Activated CD4-positive, alpha-beta T cell treated with anti-CD3 and anti-CD28 coated beads, Interleukin-2, amount 50 U/mL, for 48 hours (primary cell): ENCODE data around the gene HSD17B10.
"Not testable (repeated sequence)": the region's sequence is repeated elsewhere in the genome, so short reads cannot be mapped to it uniquely, and the experiment has no call there.

Source experiments
- DNase-seq, 2 experiments: peaks; one replicate each; pipeline ENCODE4 v3.0.0-alpha.2; 2020

Gene HSD17B10

DNA sequence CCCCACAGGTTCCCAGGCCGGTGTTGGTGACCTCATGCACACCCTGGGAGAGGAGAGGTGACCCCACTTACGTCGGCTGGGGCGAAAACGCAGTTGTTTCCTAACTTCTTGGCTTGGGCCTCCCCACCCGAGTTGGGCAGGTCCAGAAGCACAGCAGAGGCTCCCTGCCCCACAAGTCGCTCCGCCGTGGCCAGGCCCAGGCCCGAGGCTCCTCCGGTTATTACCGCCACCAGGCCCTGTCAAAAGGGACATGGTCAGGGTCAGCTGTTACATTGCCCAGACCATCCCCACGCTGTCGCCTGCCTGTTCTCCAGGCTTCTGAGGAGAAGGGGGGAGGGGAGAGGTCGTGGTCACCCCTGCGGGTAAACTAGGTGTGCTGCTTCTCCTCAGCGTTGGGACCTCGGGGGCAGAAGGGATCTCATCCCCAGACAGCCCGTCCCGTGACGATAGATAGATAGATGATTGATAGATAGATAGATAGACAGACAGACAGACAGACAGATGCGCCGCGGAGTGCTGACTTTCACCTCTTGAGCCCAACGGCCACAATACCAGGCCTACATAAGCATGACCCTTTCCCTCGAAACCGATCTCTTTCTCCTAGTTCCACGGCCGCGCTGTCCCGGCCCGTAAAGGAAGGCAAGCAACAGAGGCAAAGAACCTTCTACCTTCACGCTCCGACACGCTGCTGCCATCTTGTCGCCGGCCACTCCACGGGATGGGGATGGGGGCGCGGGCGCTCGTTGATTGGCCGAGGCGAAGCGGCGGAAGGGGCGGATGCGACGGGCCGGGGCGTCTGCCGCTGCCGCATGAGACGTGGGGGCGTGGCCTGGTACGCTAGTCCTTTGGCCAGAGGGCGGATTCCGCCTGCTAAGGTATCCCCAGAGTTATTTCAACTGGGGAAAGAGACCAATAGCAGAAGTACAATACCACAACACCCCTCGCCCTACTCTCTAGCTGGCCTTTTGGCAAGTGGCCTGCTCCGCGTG is at the start of gene HSD17B10:
Gene HSD17B10 (minus strand): TSS at position 720 of the 989 bp plus-strand sequence. CDS start 25 bp downstream, at position 695.
- peak; percentile 86 to 89 for DNase-seq

GRCh38 chrX:53483416-53483815 is 49.2 kb upstream of the HSD17B10 start:
- DNase-seq: no peak

DNA sequence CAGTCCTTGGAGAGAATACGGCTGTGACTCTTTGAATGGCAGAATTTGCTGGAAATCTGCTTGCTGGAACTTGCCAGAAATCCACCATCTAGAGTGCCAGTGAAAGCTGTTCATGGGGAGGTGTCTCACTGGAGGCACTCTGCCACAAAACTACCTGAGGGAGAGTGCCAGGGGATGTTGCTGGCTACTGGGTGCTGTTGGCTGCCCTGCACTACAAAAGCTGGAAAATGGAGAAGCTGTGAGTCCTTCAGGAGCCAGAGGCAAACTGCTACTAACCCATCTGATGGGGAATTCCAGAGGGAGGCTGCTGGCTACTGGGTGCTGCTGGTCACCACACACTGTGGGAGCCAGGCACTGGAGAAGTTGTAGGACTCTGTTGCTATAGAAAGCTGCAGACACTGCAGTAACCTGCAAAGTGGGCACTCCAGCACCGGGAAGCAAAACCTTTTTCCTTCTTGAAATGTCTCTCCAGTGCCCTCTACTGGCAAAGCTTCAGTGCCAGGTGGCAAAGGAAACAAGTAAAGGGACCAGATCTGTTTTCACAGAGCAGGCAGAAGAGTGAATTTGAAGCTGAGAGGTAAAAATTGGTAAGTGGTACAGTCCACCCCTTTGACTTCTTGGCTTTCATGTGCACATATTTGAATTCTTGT is 47.8 kb upstream of the HSD17B10 start:
- peak; percentile 44 to 45 for DNase-seq

GRCh38 chrX:53481093-53481492 is 46.9 kb upstream of the HSD17B10 start:
- DNase-seq: peak; percentile 0 to 14

GRCh38 chrX:53479301-53479700 is 45.1 kb upstream of the HSD17B10 start:
- DNase-seq: no peak

GRCh38 chrX:53476371-53476770 is 42.2 kb upstream of the HSD17B10 start:
- no peak for DNase-seq

- no peak for DNase-seq
Observed at GRCh38 chrX:53474707-53475106, 40.5 kb upstream of the HSD17B10 start.

- DNase-seq: no peak
Observed at GRCh38 chrX:53471346-53471745, 37.2 kb upstream of the HSD17B10 start.

DNA sequence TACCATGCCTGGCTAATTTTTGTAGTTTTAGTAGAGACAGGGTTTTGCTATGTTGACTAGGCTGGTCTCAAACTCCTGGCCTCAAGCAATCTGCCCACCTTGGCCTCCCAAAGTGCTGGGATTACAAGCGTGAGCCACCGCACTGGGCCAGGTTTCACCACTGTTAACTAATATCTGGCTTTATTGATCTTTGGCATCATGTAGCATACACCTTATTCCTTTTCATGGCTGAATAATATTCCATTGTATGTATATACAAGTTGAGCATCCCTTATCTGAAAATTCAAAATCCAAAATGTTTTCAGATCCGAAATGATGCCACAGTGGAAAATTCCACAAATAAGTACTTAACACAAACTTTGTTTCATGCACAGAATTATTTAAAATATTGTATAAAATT is 34.5 kb upstream of the HSD17B10 start:
- not testable (repeated sequence) for DNase-seq

DNA sequence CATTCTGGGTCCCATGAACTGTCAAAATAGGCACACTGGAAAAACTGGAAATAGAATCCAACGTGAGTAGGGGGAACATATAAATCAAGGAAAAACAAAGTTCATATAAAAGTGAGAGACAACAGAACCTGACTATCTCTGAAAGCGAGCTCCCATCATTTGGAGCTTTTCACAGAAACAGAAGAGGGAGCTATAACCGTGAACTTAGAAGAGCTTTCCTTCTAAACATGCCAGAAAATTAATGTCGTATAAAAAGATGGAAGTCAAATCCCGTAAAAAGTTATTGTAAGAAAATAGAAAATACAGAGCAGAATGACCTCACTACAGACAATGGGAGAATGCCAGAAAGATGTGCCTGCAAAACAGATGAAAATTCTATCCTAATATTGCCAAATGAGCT is 23.9 kb upstream of the HSD17B10 start:
- DNase-seq: no peak

GRCh38 chrX:53456254-53456653 is 22.1 kb upstream of the HSD17B10 start:
- DNase-seq: no peak

- no peak for DNase-seq
Observed at GRCh38 chrX:53452812-53453211, 18.6 kb upstream of the HSD17B10 start.

DNA sequence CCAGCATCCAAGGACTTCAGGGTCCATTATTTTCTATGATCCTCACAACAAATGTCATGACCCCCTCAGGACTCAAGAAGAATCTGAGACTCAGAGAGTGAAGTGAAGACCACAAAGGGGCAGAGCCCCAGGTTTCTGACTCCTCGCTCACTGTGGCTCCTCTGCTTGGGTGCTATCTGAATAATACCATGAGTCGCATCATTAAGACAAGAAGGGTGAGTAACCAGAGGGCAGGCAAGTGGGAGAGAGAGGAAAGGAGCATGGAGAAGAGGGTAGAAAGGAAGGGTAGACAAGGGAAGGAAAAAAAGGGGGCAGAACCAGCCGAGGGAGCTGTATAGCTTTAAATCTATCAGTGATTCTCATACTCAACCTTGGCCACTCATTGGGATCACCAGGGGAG is 15.5 kb upstream of the HSD17B10 start:
- no peak for DNase-seq

- no peak for DNase-seq
Observed at GRCh38 chrX:53447441-53447840, 13.3 kb upstream of the HSD17B10 start.

- peak; percentile 49 to 50 for DNase-seq
Observed at GRCh38 chrX:53445977-53446376, 11.8 kb upstream of the HSD17B10 start.

DNA sequence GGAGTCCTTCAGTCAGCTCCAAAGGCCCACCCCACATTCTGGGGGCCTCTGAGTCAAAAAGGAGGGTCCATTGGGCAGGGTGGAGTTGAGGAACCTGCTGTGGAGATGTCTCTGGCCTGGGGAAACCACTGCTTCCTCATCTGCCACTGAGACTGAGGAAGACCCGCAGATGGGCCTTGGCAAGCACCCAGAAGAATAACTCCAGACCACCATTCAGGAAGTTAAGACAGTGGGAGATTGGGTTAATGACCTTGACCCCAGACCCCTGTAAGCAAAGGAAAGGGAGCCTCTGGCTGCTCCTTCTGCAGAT is 8.1 kb upstream of the HSD17B10 start:
- no peak for DNase-seq

GRCh38 chrX:53441531-53442321 is 7.6 kb upstream of the HSD17B10 start:
- DNase-seq: peak; percentile 77 to 83

DNA sequence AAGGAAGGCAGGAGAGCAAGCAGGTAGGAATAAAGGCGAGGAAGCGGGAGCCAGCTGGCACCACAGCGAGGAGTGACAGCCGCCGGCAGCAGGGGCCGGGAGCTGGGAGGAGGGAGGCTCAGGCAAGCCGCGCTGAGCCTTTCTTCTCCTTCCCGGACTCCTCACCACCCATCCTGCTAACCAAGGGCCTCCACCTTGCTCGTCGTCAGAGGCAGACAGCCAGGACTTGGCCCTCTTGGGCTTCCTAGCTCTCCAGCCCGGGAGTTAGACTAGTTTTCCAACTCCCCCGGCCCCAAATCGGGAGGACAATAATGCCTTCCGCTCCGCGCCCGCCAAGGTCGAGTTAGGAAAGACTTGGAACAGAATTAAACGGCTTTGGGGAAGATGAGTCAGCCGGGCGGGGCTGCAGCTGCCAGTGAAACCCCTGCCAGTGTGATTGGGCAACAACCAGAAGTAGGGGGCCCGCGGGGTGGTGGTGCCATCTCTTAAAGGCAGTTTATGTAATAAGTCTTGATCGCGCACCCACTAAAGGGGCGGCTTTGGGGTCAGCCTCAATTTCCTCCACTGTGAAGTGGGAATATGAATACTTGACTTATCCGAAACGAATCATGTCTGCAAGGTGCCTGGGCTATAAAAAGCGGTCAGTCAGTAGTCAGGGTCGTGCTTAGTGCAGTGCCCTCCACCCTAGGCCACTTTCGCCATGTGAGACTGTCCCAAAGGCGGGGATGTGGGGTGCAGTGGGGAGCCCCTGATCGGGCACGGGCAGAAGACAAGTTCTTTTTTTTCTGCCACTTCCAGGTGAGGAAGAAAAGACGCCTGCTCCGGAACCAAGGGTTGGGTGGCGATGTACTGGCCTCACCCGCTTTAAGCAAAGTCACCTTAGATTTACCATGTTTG is 6.7 kb upstream of the HSD17B10 start:
- DNase-seq: peak; percentile 25 to 41

GRCh38 chrX:53440101-53440500 is 5.9 kb upstream of the HSD17B10 start:
- DNase-seq: no peak

DNA sequence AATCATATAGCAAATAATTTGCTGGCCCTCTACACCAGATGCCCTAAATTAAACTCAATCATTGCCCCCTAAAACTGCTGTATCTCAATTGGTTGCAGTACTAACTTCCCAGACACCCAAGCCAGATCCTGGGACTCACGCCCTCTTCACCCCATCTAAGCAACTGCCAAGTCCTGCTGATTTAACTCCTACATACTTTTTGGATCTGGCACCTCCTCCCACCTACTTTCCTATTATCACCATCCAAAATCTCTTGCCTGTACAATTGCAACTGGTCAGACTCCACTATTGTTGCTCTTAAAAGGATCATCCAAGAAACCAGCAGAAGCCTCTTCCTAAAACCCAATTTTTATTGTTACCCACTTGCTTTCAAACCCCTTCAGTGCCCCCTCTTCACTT is 4.7 kb upstream of the HSD17B10 start:
- DNase-seq: no peak

DNA sequence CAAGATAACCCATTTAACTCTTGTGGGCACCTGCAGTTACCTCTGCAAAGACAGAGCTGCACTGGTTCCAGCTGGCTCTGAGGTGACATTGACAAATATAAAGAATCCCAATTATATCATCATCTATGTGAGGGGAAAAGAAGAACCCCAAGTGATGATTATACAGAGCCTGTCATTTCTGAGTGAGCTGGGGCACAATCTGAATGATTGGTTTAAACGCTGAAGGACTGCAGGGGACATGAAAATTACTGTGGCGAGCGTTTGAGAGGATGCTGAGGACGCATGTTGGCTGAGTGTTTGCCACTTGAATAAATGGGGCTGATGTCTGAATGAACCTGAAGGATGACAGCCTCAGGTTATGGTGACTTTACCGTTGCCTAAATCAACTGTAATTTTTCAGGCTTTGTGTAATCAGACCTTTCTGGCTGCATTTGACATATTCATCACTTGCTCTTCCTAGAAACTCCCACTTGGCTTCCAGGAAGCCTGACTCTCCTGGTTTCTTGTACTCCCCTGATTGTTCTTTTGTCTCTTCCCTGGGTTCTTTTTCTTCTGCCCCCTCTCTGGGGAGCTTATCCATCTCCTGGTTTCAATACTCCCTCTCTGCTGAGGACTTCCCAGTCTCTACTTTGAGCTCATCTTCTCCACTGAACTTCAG is 4.1 kb upstream of the HSD17B10 start:
- DNase-seq: no peak

DNA sequence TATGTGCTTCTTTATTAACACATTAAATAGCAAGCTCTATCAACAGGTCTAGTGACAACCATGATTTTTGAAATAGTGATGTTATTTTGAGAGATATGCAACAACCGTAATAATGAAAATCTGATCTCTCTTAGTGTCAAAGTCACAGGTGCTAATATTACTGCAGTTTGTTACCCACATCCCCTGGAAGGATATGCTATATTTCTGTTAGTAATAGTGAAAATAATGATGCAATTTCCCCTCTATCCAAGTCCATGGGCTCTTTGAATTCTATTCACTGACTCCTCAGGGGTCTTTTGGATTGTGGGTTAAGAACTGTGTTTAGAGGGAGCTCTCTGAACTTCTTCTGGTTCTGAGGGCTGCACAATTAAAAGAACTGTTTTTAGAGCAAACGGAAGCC is 3.0 kb upstream of the HSD17B10 start:
- no peak for DNase-seq
